H1 (cell line): Measurements from ENCODE around the gene ZSCAN22. TPM values are rescaled to one million over a fixed set of nuclear protein-coding genes. Genes with fewer than 3 reads are reported as not detected.

Experiments
- CTCF ChIA-PET: fragments of 300-600 bp; sonication (Branson Sonifier 250); formaldehyde crosslinking; loops from one replicate; lab custom pipeline; 2021; ENCODE audit not compliant: partially characterized antibody; lab: Charles Lee
- POLR2A ChIA-PET: fragments of 300-600 bp; sonication (Branson Sonifier 250); formaldehyde crosslinking; loops from one replicate; lab custom pipeline; 2021; ENCODE audit warnings: inconsistent platforms; ENCODE audit not compliant: partially characterized antibody; lab: Charles Lee
- DNase-seq, 2 experiments: peaks; one replicate each; pipeline versions ENCODE4 v3.0.0 to v3.0.0-alpha.2; 2010 to 2022; ENCODE audit warnings: low spot score in 2 of 2, low read depth in 1 of 2, mixed read lengths in 1 of 2
- FAIRE-seq: peaks from 2 replicates; lab custom pipeline; 2011; peaks lifted over from hg19 to GRCh38; lab: Jason Lieb, UNC
- H2AFZ ChIP-seq: 2 replicates; pipeline ENCODE4 v1.8.1; 2012; ENCODE audit warnings: low read length, inconsistent platforms
- H2AK5ac ChIP-seq: 2 replicates; pipeline ENCODE4 v1.6.1; 2013; ENCODE audit warnings: low read depth, low read length
- H2BK120ac ChIP-seq: replicated peaks from 2 replicates; pipeline ENCODE3; 2013; ENCODE audit warnings: low read depth, low read length, inconsistent platforms
- H2BK12ac ChIP-seq: 2 replicates; pipeline ENCODE4 v1.6.1; 2013; ENCODE audit warnings: low read depth, low read length
- H2BK15ac ChIP-seq: 2 replicates; pipeline ENCODE4 v1.6.1; 2013; ENCODE audit warnings: low read length
- H2BK20ac ChIP-seq: 2 replicates; pipeline ENCODE4 v1.6.1; 2013; ENCODE audit warnings: low read length
- H2BK5ac ChIP-seq: 2 replicates; pipeline ENCODE4 v1.6.1; 2013; ENCODE audit warnings: low read depth, low read length
- H3K14ac ChIP-seq: 2 replicates; pipeline ENCODE4 v1.6.1; 2013; ENCODE audit warnings: inconsistent platforms; ENCODE audit not compliant: insufficient read length
- H3K18ac ChIP-seq: 2 replicates; pipeline ENCODE4 v1.6.1; 2013; ENCODE audit warnings: low read length; ENCODE audit errors: extremely low read depth
- H3K23ac ChIP-seq: 2 replicates; pipeline ENCODE4 v1.6.1; 2013; ENCODE audit warnings: inconsistent platforms; ENCODE audit not compliant: insufficient read length
- H3K23me2 ChIP-seq: 2 replicates; pipeline ENCODE4 v1.6.1; 2013; ENCODE audit warnings: low read depth, low read length
- H3K27ac ChIP-seq: 2 replicates; pipeline ENCODE4 v1.6.1; 2011; ENCODE audit warnings: low read depth, low read length, inconsistent platforms
- H3K27me3 ChIP-seq, 4 experiments: replicated peaks in 1 of 4; 1 replicate in 1 of 4; 2 replicates in 3 of 4; pipeline versions ENCODE4 v1.6.1 to v1.8.1; 2011 to 2013; ENCODE audit warnings: low read length in 3 of 4, mild to moderate bottlenecking in 3 of 4, inconsistent platforms in 2 of 4, mixed read lengths in 2 of 4, moderate library complexity in 1 of 4; ENCODE audit not compliant: control insufficient read depth in 3 of 4, insufficient read depth in 3 of 4; ENCODE audit errors: extremely low read depth in 1 of 4
- H3K36me3 ChIP-seq, 4 experiments: 2 replicates each; pipeline versions ENCODE4 v1.6.1 to v1.8.1; 2011 to 2013; ENCODE audit warnings: mild to moderate bottlenecking in 4 of 4, low read length in 3 of 4, moderate library complexity in 2 of 4, control low read depth in 1 of 4, inconsistent platforms in 1 of 4; ENCODE audit not compliant: insufficient read depth in 4 of 4, control insufficient read depth in 2 of 4
- H3K4ac ChIP-seq: replicated peaks from 2 replicates; pipeline ENCODE3; 2013; ENCODE audit warnings: low read length, low read depth, mixed read lengths, inconsistent platforms; ENCODE audit not compliant: insufficient read length
- H3K4me1 ChIP-seq, 4 experiments: replicated peaks in 1 of 4; 1 replicate in 1 of 4; 2 replicates in 3 of 4; pipeline versions ENCODE4 v1.6.1 to v1.8.1; 2011 to 2013; ENCODE audit warnings: low read length in 3 of 4, inconsistent platforms in 2 of 4, mixed read lengths in 1 of 4; ENCODE audit not compliant: insufficient read depth in 4 of 4, control insufficient read depth in 3 of 4
- H3K4me2 ChIP-seq, 2 experiments: 2 replicates each; pipeline versions ENCODE4 v1.6.1 to v1.8.1; 2011 to 2013; ENCODE audit warnings: low read depth in 2 of 2, low read length in 2 of 2, control low read depth in 1 of 2, inconsistent platforms in 1 of 2, mild to moderate bottlenecking in 1 of 2; ENCODE audit not compliant: insufficient read depth in 1 of 2
- H3K4me3 ChIP-seq, 4 experiments: fragments of 200-600, 300-600 bp in 1 of 4; sonication (generic), shearing (Covaris generic), sonication (Bioruptor Twin) in 1 of 4; 2 replicates each; pipeline versions ENCODE4 v1.5.1 to v1.8.1; 2011 to 2016; ENCODE audit warnings: low read length in 4 of 4, low read depth in 3 of 4, control low read depth in 2 of 4, inconsistent platforms in 2 of 4, mild to moderate bottlenecking in 2 of 4, mixed read lengths in 1 of 4, moderate library complexity in 1 of 4; ENCODE audit not compliant: insufficient read depth in 2 of 4; ENCODE audit errors: extremely low read depth in 1 of 4
- H3K56ac ChIP-seq: replicated peaks from 2 replicates; pipeline ENCODE3; 2013; ENCODE audit warnings: low read depth, mild to moderate bottlenecking, mixed read lengths, low read length, inconsistent platforms; ENCODE audit not compliant: insufficient read length
- H3K79me1 ChIP-seq: 2 replicates; pipeline ENCODE4 v1.6.1; 2013; ENCODE audit warnings: low read depth, low read length, control low read depth
- H3K79me2 ChIP-seq, 2 experiments: 2 replicates each; pipeline versions ENCODE4 v1.6.1 to v1.8.1; 2012 to 2013; ENCODE audit warnings: low read length in 2 of 2, mild to moderate bottlenecking in 2 of 2, inconsistent platforms in 1 of 2; ENCODE audit not compliant: insufficient read depth in 2 of 2, control insufficient read depth in 1 of 2
- H3K9ac ChIP-seq, 4 experiments: replicated peaks in 1 of 4; 1 replicate in 1 of 4; 2 replicates in 3 of 4; pipeline versions ENCODE4 v1.6.1 to v1.8.1; 2011 to 2013; ENCODE audit warnings: low read depth in 3 of 4, low read length in 3 of 4, control low read depth in 2 of 4, mild to moderate bottlenecking in 2 of 4, moderate library complexity in 2 of 4, inconsistent platforms in 1 of 4; ENCODE audit errors: extremely low read depth in 1 of 4
- H3K9me3 ChIP-seq, 2 experiments: 2 replicates each; pipeline versions ENCODE4 v1.6.1 to v1.8.1; 2012 to 2013; ENCODE audit warnings: mild to moderate bottlenecking in 2 of 2, moderate library complexity in 2 of 2, control low read depth in 1 of 2, inconsistent platforms in 1 of 2, low read depth in 1 of 2, low read length in 1 of 2, mixed read lengths in 1 of 2; ENCODE audit not compliant: insufficient read depth in 2 of 2
- H4K20me1 ChIP-seq, 2 experiments: replicated peaks in 1 of 2; 2 replicates each; pipeline versions ENCODE3 to v1.8.1; 2011 to 2013; ENCODE audit warnings: inconsistent platforms in 2 of 2, low read length in 2 of 2, mild to moderate bottlenecking in 1 of 2; ENCODE audit not compliant: insufficient read depth in 2 of 2, control insufficient read depth in 1 of 2
- H4K5ac ChIP-seq: 2 replicates; pipeline ENCODE4 v1.6.1; 2013; ENCODE audit warnings: low read length, low read depth, mixed read lengths, inconsistent platforms; ENCODE audit not compliant: insufficient read length
- H4K8ac ChIP-seq: 2 replicates; pipeline ENCODE4 v1.8.0; 2013; ENCODE audit warnings: mild to moderate bottlenecking, moderate library complexity, low read length, inconsistent platforms; ENCODE audit not compliant: insufficient read depth; ENCODE audit errors: extremely low read depth
- H4K91ac ChIP-seq: replicated peaks from 2 replicates; pipeline ENCODE3; 2013; ENCODE audit warnings: low read length, mixed read lengths, inconsistent platforms; ENCODE audit not compliant: insufficient read length
- ATF3 ChIP-seq: IDR thresholded peaks from 2 replicates; pipeline ENCODE4 v1.6.1; 2011; ENCODE audit warnings: low read depth, mild to moderate bottlenecking, low read length; ENCODE audit not compliant: insufficient read depth
- BACH1 ChIP-seq: IDR thresholded peaks from 2 replicates; pipeline ENCODE4 v1.6.1; 2012; ENCODE audit warnings: low read length, improper control_type of control experiment
- BRCA1 ChIP-seq: IDR thresholded peaks from 2 replicates; pipeline ENCODE4 v1.6.1; 2012; ENCODE audit warnings: low read depth, low read length, improper control_type of control experiment
- CBX5 ChIP-seq: fragments of 300-800, 300-1000 bp; sonication (generic); IDR thresholded peaks from 2 replicates; pipeline ENCODE4 v1.7.1; 2016; ENCODE audit warnings: antibody characterized with exemption, low read length, low read depth
- GTF2F1 ChIP-seq: IDR thresholded peaks from 2 replicates; pipeline ENCODE4 v1.6.1; 2012; ENCODE audit warnings: low read depth, low read length, improper control_type of control experiment, borderline replicate concordance
- HDAC2 ChIP-seq, 2 experiments: fragments of 300-600 bp in 1 of 2; sonication (generic) in 1 of 2; IDR thresholded peaks; 2 replicates each; pipeline ENCODE4 v1.6.1; 2011 to 2012; ENCODE audit warnings: low read depth in 2 of 2, low read length in 2 of 2, mild to moderate bottlenecking in 2 of 2, moderate library complexity in 2 of 2, borderline replicate concordance in 1 of 2, inconsistent platforms in 1 of 2
- HDAC6 ChIP-seq: IDR thresholded peaks from one replicate; pipeline ENCODE4 v1.7.1; 2012; ENCODE audit warnings: low read depth, mild to moderate bottlenecking, inconsistent platforms, low read length, moderate library complexity
- KDM1A ChIP-seq: fragments of 200-600, 300-600 bp; sonication (generic); IDR thresholded peaks from 2 replicates; pipeline ENCODE4 v1.7.1; 2016; ENCODE audit warnings: mild to moderate bottlenecking, low read length, borderline replicate concordance
- KDM5A ChIP-seq: fragments of 200-600 bp; IDR thresholded peaks from 2 replicates; pipeline ENCODE4 v1.7.1; 2012; ENCODE audit warnings: mild to moderate bottlenecking, low read length, inconsistent platforms, mixed read lengths
- SAP30 ChIP-seq: fragments of 300-600 bp; sonication (generic); IDR thresholded peaks from 2 replicates; pipeline ENCODE4 v1.7.1; 2012; ENCODE audit warnings: low read length, moderate library complexity, mild to moderate bottlenecking, inconsistent platforms; ENCODE audit not compliant: insufficient read depth, insufficient replicate concordance
- SIN3A ChIP-seq, 2 experiments: IDR thresholded peaks in 1 of 2; conservative IDR thresholded peaks in 1 of 2; 2 replicates each; pipeline ENCODE4 v1.6.1; 2011 to 2012; ENCODE audit warnings: low read length in 2 of 2, improper control_type of control experiment in 1 of 2, low read depth in 1 of 2, mild to moderate bottlenecking in 1 of 2
- TEAD4 ChIP-seq: IDR thresholded peaks from 2 replicates; pipeline ENCODE4 v1.6.1; 2012; ENCODE audit warnings: low read depth, low read length, inconsistent platforms, mixed read lengths
- WGBS, 2 experiments: shearing (Covaris generic) in 1 of 2; methylation state at CpG; one replicate each; pipeline versions ENCODE4 v1.1.6 to v1.1.7; 2013 to 2015; ENCODE audit warnings: low lambda C conversion rate in 2 of 2, mixed read lengths in 2 of 2, inconsistent platforms in 1 of 2, low coverage in 1 of 2, missing lambda C conversion rate in 1 of 2; ENCODE audit not compliant: insufficient replicate concordance in 2 of 2, insufficient coverage in 1 of 2, insufficient read length in 1 of 2; ENCODE audit errors: extremely low coverage in 1 of 2, missing lambda C conversion rate in 1 of 2; 5-methylcytosine and 5-hydroxymethylcytosine counted together
- polyA plus RNA-seq, 7 experiments: library from polyadenylated mRNA; depleted of rRNA in 3 of 7; stranded (reverse) in 5 of 7; unstranded in 2 of 7; fragments of >200 nt in 5 of 7; fragments of 200-250 nt in 2 of 7; gene quantifications; 1 replicate in 5 of 7; 2 replicates in 1 of 7; 4 replicates in 1 of 7; pipeline versions ENCODE4 v1.2.1 to v1.2.3, GENCODE V29; 2011 to 2013; ENCODE audit warnings: missing spikeins in 2 of 7, mixed read lengths in 2 of 7
- total RNA-seq: library from RNA; stranded (reverse); fragmentation: NEBNext Ultra II Directional; extraction: Animal tissue kit (Norgen Biotek cat#: 25700); gene quantifications from 2 replicates; pipeline ENCODE4 v1.2.1, GENCODE V29; 2021

The ZSCAN22 gene
- total and polyA plus RNA-seq, 2 of the 8 experiments (the other 6 are each of a cell fraction or from before 2014, with no cell fraction given): 3.2 to 3.3 TPM

- CTCF ChIA-PET: interaction anchor here (1.0 to 3.0 kb wide), 4 partner anchors 8 to 201 kb away, joined by 3 to 13 read pairs (median 4); partner anchors contain the start of gene ZNF544
- FAIRE-seq: no peak
- TF ChIP-seq BRCA1 (no peak), GTF2F1 (no peak), ATF3 (no peak), KDM1A (no peak), KDM5A (no peak), HDAC6 (no peak), HDAC2 (IDR thresholded peaks at IDR 0.05; ENCODE audit: borderline replicate concordance in 1 of 2, low read depth in 2 of 2, low read length in 2 of 2) (no peak), SAP30 (peak; percentile 61), SIN3A (conservative IDR thresholded peaks at IDR 0.05 in 1 of 2, IDR thresholded peaks at IDR 0.05 in 1 of 2; ENCODE audit: low read depth in 1 of 2, low read length in 2 of 2) (peak; percentile 69 to 73; a peak in 2 of 4 replicates), CBX5 (no peak), TEAD4 (no peak), BACH1 (no peak)
Measured at GRCh38 chr19:58317476-58318072, 9.2 kb upstream of the ZSCAN22 start.

More at GRCh38 chr19:58317476-58318072, 9.2 kb upstream of the ZSCAN22 start:
- Histone ChIP-seq H4K91ac (no peak overlapping the region), H4K20me1 (peaks cover 6 to 20% of the 10 kb centered on the region in 2 experiments), H3K27me3 (no peaks in the 10 kb centered on the region; a peak in 1 of 7 replicates), H2BK15ac (no peak overlapping the region), H3K36me3 (peaks cover 0 to 25% (median 16%) of the 10 kb centered on the region in 4 experiments; a peak in 5 of 8 replicates), H3K9me3 (no peaks in the 10 kb centered on the region), H3K79me1 (peaks cover 3% of the 10 kb centered on the region), H2BK5ac (no peak overlapping the region), H2BK12ac (no peak overlapping the region), H3K79me2 (no peaks in the 10 kb centered on the region), H3K4me3 (no peak overlapping the region), H3K4me2 (no peak overlapping the region), H3K14ac (no peak overlapping the region), H3K23me2 (no peaks in the 10 kb centered on the region), H3K4ac (no peak overlapping the region), H3K23ac (no peak overlapping the region), H4K8ac (no peak overlapping the region), H2AK5ac (no peak overlapping the region), H3K9ac (no peak overlapping the region), H3K27ac (no peak overlapping the region), H2AFZ (no peak overlapping the region), H2BK120ac (no peak overlapping the region), H4K5ac (no peak overlapping the region), H3K18ac (no peak overlapping the region), H2BK20ac (no peak overlapping the region), H3K56ac (no peak overlapping the region), H3K4me1 (no peaks in the 10 kb centered on the region)
- DNase-seq: no peak
- WGBS, 2 experiments: 92% methylated on average over 6 of the region's 7 CpGs; no CpG with 5 or more reads in 1 of the 2 experiments
- POLR2A ChIA-PET: interaction anchor here (0.8 to 3.6 kb wide), 8 partner anchors 9 to 196 kb away, joined by 3 to 25 read pairs (median 4); partner anchors contain the start of genes ZNF544, ZNF8 and ZSCAN22
